Fibroblast of skin of left biceps (primary cell): ENCODE data around the gene C1GALT1.

Experiments
- DNase-seq, 2 experiments: peaks; one replicate each; pipeline ENCODE4 v3.0.0-alpha.2; 2013; ENCODE audit warnings: low read depth in 2 of 2

The C1GALT1 gene

GRCh38 chr7:7272294-7272693, 90.0 kb downstream of the C1GALT1 start:
- DNase-seq: no peak

- no peak for DNase-seq
Observed at GRCh38 chr7:7274782-7275181, 92.4 kb downstream of the C1GALT1 start.

- DNase-seq: no peak
Observed at GRCh38 chr7:7276161-7276560, 93.8 kb downstream of the C1GALT1 start.

- no peak for DNase-seq
Observed at GRCh38 chr7:7290429-7291122, 108.2 kb downstream of the C1GALT1 start.

GRCh38 chr7:7292085-7292484, 109.7 kb downstream of the C1GALT1 start:
- no peak for DNase-seq

GRCh38 chr7:7292608-7293007, 110.3 kb downstream of the C1GALT1 start:
- DNase-seq: no peak

- DNase-seq: no peak
Observed at GRCh38 chr7:7293092-7293491, 110.7 kb downstream of the C1GALT1 start.

GRCh38 chr7:7294911-7295310, 112.6 kb downstream of the C1GALT1 start:
- no peak for DNase-seq
